PFSK-1 (cell line): Measurements from ENCODE around the gene SLCO2B1.

ENCODE experiments used
- FOXP2 ChIP-seq: optimal IDR thresholded peaks from 2 replicates; pipeline ENCODE3; 2011; ENCODE audit warnings: borderline replicate concordance, control low read depth, inconsistent platforms; ENCODE audit not compliant: insufficient read depth; ENCODE audit errors: extremely low read length, extremely low read depth
- POLR2AphosphoS5 ChIP-seq: IDR thresholded peaks from 2 replicates; pipeline ENCODE4 v1.6.1; 2012; ENCODE audit warnings: low read depth, mild to moderate bottlenecking, control low read depth, low read length, moderate library complexity
- REST ChIP-seq, 2 experiments: IDR thresholded peaks; 2 replicates each; pipeline versions ENCODE4 v1.6.1 to v1.8.0; 2011 to 2012; ENCODE audit warnings: low read depth in 2 of 2, low read length in 2 of 2, control low read depth in 1 of 2, inconsistent platforms in 1 of 2, mild to moderate bottlenecking in 1 of 2, moderate library complexity in 1 of 2; ENCODE audit not compliant: insufficient read depth in 1 of 2
- SIN3A ChIP-seq: IDR thresholded peaks from 2 replicates; pipeline ENCODE4 v1.6.1; 2012; ENCODE audit warnings: mild to moderate bottlenecking, low read length, moderate library complexity, borderline replicate concordance; ENCODE audit not compliant: insufficient read depth
- TAF1 ChIP-seq: IDR thresholded peaks from 2 replicates; pipeline ENCODE4 v1.6.1; 2012; ENCODE audit warnings: low read length, control low read depth, borderline replicate concordance; ENCODE audit not compliant: insufficient read depth

SLCO2B1 gene

GRCh38 chr11:75185866-75186265 lies 35.0 kb downstream of the SLCO2B1 start:
- TF ChIP-seq REST (IDR thresholded peaks at IDR 0.05; ENCODE audit: insufficient read depth in 1 of 2, low read depth in 2 of 2, low read length in 2 of 2) (no peak), FOXP2 (no peak), TAF1 (no peak), POLR2AphosphoS5 (no peak), SIN3A (no peak)

DNA sequence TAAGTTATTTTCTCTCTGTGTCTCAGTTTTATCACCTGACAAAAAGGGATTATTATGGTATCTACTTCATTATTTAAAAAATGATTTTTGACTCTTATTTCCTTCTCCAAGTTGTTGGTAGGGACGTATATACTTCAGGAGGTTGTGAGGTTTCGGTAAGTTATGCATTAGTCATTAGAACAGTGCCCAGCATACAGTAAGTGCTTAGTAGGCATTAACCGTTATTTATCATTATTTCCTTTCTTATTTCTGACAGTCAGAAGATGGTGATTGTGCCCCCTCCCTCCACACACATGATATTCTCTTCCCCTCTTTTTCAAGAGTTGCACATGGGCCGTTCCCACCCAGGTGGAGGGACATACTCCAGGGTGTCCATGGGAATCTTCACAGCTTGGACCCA lies 36.1 kb downstream of the SLCO2B1 start:
- TF ChIP-seq SIN3A (no peak), POLR2AphosphoS5 (no peak), TAF1 (no peak), FOXP2 (no peak), REST (IDR thresholded peaks at IDR 0.05; ENCODE audit: insufficient read depth in 1 of 2, low read depth in 2 of 2, low read length in 2 of 2) (no peak)

DNA sequence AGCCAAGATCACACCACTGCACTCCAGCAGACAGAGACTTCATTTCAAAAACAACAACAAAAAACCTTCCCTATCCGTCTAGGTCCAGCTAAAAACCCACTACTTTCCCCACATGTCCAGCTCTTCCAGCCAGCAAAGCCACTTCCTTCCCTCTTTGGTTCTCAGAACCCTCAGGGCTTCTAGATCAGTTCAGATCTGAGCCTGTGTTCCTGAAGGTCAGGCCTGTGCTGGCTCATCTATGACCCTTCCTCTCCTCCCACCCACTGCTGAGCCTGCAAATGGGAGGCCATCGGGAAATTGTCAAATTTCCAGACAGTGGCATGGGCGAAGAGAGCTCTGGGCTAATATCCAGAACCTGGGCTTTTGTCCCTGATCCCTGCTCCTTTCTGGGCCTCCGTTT lies 37.8 kb downstream of the SLCO2B1 start:
- TF ChIP-seq TAF1 (no peak), POLR2AphosphoS5 (no peak), SIN3A (no peak), REST (IDR thresholded peaks at IDR 0.05; ENCODE audit: insufficient read depth in 1 of 2, low read depth in 2 of 2, low read length in 2 of 2) (0 out of 4 replicates have a peak, but pooled peaks of 1 of the 2 experiments have one; percentile 11)

DNA sequence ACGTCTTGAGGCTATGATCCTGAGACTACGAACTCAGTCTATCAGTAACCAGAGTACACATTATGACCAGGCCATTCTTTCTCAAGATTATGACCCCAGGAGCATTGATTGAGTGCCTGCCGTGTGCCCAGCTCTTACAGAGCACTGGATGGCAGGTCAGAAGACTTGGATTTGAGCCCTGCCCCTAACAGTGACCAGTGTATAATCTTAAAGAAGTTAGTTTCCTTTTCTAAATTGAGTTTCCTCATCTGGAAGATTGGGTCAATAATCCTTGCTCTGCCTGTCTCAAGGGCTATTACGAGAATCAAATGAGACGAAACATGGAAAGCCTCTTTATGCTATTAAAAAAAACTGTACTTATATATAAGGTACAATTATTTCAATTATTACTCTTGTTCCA lies 38.2 kb downstream of the SLCO2B1 start:
- TF ChIP-seq POLR2AphosphoS5 (no peak), SIN3A (no peak), TAF1 (no peak), FOXP2 (no peak), REST (IDR thresholded peaks at IDR 0.05; ENCODE audit: insufficient read depth in 1 of 2, low read depth in 2 of 2, low read length in 2 of 2) (no peak)

DNA sequence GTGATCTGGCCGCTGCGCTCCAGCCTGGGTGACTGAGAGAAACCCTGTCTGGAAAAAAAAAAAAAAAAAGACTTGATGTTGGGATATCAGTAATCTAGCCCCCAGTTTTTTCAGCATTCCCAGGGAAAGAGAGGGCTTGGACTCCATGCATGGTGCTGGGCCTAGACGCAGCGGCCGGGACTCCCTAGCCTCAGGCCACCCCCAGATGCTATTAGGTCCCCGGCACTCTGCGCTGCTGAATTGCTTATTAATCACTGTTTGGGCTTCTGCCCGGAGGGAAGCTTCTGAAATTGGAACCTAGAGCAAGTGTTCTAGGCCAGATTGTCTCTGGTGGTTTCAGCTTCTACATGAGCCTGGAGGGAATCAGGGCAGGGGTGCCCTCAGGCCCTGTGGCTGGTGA lies 39.0 kb downstream of the SLCO2B1 start:
- no peak for TF ChIP-seq SIN3A
- no peak for TF ChIP-seq POLR2AphosphoS5
- TF ChIP-seq FOXP2, result no peak
- TF ChIP-seq TAF1, result no peak
- TF ChIP-seq REST (IDR thresholded peaks at IDR 0.05; ENCODE audit: insufficient read depth in 1 of 2, low read depth in 2 of 2, low read length in 2 of 2), result no peak
